ENCODE measurements around the gene TICAM1. TPM values are rescaled to one million over a fixed set of nuclear protein-coding genes. Genes with fewer than 3 reads are reported as not detected.
"Not testable (repeated sequence)": the region's sequence is repeated elsewhere in the genome, so short reads cannot be mapped to it uniquely, and the experiment has no call there.

The TICAM1 gene
- total and polyA plus RNA-seq, 10 donors: 4.4 to 21.0 (median 12.1) TPM

GRCh38 chr19:4843647-4843965, 12.1 kb upstream of the TICAM1 start:
- H3K36me3 ChIP-seq: peaks cover 4 to 98% (median 80%) of the 10 kb centered on the region in 6 donors
- H3K27ac ChIP-seq: no peak overlapping the region
- TF ChIP-seq POLR2A (IDR thresholded peaks at IDR 0.05): no peak
- no peak for TF ChIP-seq POLR2AphosphoS5 (IDR thresholded peaks at IDR 0.05)
- TF ChIP-seq, protein P1, sequence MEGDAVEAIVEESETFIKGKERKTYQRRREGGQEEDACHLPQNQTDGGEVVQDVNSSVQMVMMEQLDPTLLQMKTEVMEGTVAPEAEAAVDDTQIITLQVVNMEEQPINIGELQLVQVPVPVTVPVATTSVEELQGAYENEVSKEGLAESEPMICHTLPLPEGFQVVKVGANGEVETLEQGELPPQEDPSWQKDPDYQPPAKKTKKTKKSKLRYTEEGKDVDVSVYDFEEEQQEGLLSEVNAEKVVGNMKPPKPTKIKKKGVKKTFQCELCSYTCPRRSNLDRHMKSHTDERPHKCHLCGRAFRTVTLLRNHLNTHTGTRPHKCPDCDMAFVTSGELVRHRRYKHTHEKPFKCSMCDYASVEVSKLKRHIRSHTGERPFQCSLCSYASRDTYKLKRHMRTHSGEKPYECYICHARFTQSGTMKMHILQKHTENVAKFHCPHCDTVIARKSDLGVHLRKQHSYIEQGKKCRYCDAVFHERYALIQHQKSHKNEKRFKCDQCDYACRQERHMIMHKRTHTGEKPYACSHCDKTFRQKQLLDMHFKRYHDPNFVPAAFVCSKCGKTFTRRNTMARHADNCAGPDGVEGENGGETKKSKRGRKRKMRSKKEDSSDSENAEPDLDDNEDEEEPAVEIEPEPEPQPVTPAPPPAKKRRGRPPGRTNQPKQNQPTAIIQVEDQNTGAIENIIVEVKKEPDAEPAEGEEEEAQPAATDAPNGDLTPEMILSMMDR (IDR thresholded peaks at IDR 0.05 in 8 of 11, conservative IDR thresholded peaks at IDR 0.05 in 3 of 11): no peak
- 90 to 97% (median 94%) methylated on average over 6 of the region's 6 CpGs for WGBS, 5 donors
- no peaks in the 10 kb centered on the region for H3K9me3 ChIP-seq
- DNase-seq: no peak
- H3K4me3 ChIP-seq: no peak overlapping the region
- H3K4me1 ChIP-seq: peaks cover 0 to 14% (median 2%) of the 10 kb centered on the region in 6 donors
- no peaks in the 10 kb centered on the region for H3K27me3 ChIP-seq (replicated peaks in 1 of 7)
- intact Hi-C loops (cut with DNase I; ENCODE audit: low total_unique reads): no loop called here

DNA sequence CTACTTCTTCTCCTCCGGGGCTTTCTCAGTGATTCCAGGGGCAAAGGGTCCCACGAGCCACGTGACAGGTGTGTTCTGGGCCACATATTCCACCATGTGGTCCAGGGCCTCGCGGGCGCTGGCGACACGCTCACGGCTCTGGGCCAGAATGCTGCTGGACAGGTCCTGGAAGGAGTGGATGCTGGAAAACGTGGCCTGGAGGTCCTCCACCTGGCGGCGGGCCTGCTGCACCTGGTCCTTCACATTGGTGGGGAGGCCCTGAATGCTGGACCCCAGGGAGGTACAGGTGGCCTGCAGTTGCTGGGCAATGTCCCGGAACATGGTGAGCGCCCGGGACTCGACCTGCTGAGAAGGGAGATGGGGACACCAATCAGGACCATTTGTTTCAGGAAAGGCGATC, 7.7 kb upstream of the TICAM1 start:
- intact Hi-C loops (cut with DNase I; ENCODE audit: low total_unique reads): no loop called here
- Histone ChIP-seq H3K4me1 (peaks cover 0 to 14% (median 2%) of the 10 kb centered on the region in 6 donors), H3K9me3 (no peaks in the 10 kb centered on the region), H3K36me3 (peaks cover 4 to 72% (median 48%) of the 10 kb centered on the region in 6 donors), H3K27me3 (replicated peaks in 1 of 7) (no peaks in the 10 kb centered on the region), H3K27ac (no peak overlapping the region), H3K4me3 (no peak overlapping the region)
- DNase-seq: no peak
- 91 to 97% (median 96%) methylated on average over 11 to 17 of the region's 17 CpGs for WGBS, 5 donors
- TF ChIP-seq, protein P1 (IDR thresholded peaks at IDR 0.05 in 8 of 11, conservative IDR thresholded peaks at IDR 0.05 in 3 of 11): no peak
- no peak for TF ChIP-seq POLR2A (IDR thresholded peaks at IDR 0.05)
- peak in 1 of 3 donors; percentile 32 for TF ChIP-seq POLR2AphosphoS5 (IDR thresholded peaks at IDR 0.05)

- peaks cover 17 to 46% (median 32%) of the 10 kb centered on the region in 6 donors for H3K4me1 ChIP-seq
- DNase-seq: no peak
- TF ChIP-seq, protein P1 (IDR thresholded peaks at IDR 0.05 in 8 of 11, conservative IDR thresholded peaks at IDR 0.05 in 3 of 11): no peak
- TF ChIP-seq POLR2AphosphoS5 (IDR thresholded peaks at IDR 0.05) (no peak), POLR2A (IDR thresholded peaks at IDR 0.05) (no peak)
- peak overlapping the region in 1 of 8 donors; percentile 16 for H3K27ac ChIP-seq
- peaks cover 0 to 10% (median 2%) of the 10 kb centered on the region in 6 donors for H3K36me3 ChIP-seq
- H3K27me3 ChIP-seq (replicated peaks in 1 of 7): no peaks in the 10 kb centered on the region
- H3K9me3 ChIP-seq: no peaks in the 10 kb centered on the region
- 79 to 91% (median 83%) methylated on average over 5 of the region's 5 CpGs for WGBS, 5 donors
- intact Hi-C loops (cut with DNase I; ENCODE audit: low total_unique reads): no loop called here
- H3K4me3 ChIP-seq: no peak overlapping the region
These were observed 1.3 kb upstream of the TICAM1 start for GRCh38 chr19:4832776-4833175.

GRCh38 chr19:4831979-4832340, 448 bp upstream of the TICAM1 start:
- H3K9me3 ChIP-seq; DNase-seq; H3K27me3 ChIP-seq (replicated peaks in 1 of 7); H3K36me3 ChIP-seq; intact Hi-C loops (cut with DNase I; ENCODE audit: low total_unique reads): not testable (repeated sequence)
- TF ChIP-seq, protein P1 (IDR thresholded peaks at IDR 0.05 in 8 of 11, conservative IDR thresholded peaks at IDR 0.05 in 3 of 11): peak in 2 of 11 experiments; percentile 2 to 3
- H3K4me1 ChIP-seq: peaks cover 17 to 48% (median 33%) of the 10 kb centered on the region in 6 donors
- peak overlapping the region; percentile 91 to 96 (median 92) for H3K27ac ChIP-seq
- 29 to 37% (median 31%) methylated on average over 9 of the region's 9 CpGs for WGBS, 5 donors
- peak overlapping the region; percentile 63 to 90 (median 80) for H3K4me3 ChIP-seq
